ENCODE results near the gene KCNQ1OT1.

The KCNQ1OT1 gene

DNA sequence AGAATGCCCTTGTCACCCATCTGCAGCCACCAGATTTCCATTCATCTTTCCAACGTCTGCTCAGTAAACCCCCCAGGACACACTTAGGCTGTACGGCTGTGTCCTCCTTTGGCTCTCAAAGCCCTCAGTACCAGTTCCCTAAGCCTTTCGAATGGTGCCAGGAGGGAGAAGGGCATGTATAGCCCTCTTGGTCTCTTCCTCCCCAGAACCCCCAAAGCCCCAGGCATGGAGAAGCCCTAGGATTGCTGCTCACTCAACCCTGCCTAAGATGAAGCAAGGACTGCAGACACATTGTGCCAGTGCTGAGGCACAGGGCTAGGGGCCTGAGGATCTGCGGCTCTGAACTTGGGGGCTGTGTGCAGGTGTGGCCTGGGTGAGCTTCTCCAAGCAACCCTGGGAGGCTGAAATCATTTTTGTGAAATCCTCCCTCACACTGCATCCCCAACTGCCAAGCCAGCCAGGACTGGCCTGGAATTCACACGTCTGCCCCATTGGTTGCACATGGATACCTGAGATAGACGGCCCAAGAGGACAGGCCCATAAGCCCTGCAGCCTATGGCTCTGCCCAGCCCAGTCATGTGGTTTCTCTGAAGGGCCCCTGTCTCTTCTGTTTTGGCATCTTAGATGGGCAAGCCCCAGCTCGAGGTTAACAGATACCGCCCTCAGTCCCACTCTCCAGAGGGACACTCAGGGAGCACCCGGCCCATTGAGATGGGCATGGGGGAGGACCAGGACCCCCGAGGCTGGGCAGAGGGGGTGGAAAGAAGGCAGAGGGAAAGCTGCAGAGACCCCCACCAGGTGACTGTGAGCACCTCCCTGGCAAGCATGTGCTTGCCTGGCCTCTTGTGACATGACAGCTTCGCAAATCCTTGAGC, 34.0 kb downstream of the KCNQ1OT1 start:
- DNase-seq = no peak

DNA sequence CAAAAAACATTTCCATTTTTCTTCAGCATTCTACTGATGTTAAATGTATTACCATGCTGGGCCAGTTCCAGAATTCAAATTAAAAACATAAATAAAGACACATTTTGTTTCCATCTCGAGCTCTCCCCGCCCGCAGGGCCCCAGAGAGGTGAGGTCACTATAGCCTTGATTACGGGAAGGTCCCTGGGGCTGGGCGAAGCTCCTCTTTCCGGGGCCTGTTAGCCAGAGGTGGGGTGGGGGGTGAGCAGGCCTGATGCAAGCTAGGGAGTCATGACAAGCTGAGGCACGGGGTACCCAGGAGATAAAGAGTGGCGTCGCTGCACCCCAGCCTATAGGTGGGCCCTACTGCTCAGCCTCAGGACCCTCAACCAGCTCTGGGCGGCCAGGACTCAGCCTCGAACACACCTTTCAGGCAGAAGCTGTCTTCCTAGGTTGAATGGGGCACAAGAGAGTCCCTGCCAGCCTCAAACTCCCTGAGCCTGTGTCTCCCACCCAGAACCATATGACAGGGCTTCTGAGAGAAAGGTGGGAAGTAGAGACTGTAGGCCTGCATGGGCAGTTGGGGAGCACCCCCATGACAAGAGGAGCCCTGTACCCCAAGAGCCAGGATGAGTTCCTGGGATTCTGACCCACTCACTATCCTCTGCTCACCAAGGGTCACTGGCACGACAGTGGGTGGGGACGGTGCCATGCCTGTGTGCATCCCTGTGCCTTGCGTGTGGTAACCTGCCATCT, 34.8 kb downstream of the KCNQ1OT1 start:
- no peak for DNase-seq

- DNase-seq = no peak
These were observed 35.4 kb downstream of the KCNQ1OT1 start for GRCh38 chr11:2664376-2664775.

DNA sequence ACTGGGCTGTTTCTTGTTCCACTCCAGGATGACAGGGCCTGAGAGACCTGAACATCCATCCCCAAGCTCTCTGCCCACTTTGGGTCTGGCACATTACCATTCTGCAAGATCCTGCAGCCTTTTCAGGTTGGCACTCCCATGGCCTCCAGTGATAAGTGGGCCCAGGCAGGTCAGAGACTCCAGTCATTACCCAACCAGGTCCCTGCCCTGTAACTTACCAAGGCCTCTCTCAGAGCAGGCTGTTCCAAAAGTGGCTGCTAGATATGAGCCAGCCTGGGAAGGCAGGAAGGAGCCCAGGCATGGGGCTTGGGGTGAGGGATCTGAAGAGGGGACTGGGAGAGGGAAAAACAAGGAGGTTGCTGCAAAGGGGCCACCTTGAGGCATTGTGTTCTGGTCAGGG, 35.9 kb downstream of the KCNQ1OT1 start:
- no peak for DNase-seq

DNA sequence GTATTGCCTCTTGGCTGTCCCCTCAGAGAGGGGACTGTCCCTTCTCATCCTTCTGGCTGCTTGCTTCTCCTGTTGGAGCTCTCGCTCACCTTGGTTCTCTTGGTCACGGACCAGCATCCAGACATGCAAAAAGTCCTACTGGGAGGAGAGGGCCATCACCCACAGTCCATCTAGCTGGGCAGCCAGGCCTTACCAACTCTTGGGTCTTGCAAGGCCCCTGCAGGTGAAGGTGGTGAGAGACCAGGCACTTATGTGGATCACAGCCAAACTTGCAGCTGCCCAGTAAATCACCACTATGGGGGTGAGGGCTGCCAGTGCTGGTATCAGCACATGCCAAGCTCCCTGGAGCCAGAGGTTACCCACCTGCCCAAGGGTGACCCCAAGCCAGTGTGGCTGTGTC, 36.3 kb downstream of the KCNQ1OT1 start:
- no peak for DNase-seq

- no peak for DNase-seq
These were observed 37.1 kb downstream of the KCNQ1OT1 start for GRCh38 chr11:2662430-2663299.

DNA sequence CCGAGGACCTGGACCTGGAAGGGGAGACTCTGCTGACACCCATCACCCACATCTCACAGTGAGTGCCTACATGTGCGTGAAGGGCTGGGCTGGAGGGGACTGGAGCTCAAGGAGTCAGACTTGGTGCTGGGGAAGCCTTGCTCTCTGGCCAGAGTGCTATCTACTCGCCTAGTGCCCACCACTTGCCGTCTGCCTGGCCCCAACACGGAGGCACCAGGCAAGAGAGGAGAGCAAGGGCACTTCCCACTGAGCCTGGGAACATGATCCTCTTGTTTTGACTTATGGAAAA, 37.8 kb downstream of the KCNQ1OT1 start:
- no peak for DNase-seq

DNA sequence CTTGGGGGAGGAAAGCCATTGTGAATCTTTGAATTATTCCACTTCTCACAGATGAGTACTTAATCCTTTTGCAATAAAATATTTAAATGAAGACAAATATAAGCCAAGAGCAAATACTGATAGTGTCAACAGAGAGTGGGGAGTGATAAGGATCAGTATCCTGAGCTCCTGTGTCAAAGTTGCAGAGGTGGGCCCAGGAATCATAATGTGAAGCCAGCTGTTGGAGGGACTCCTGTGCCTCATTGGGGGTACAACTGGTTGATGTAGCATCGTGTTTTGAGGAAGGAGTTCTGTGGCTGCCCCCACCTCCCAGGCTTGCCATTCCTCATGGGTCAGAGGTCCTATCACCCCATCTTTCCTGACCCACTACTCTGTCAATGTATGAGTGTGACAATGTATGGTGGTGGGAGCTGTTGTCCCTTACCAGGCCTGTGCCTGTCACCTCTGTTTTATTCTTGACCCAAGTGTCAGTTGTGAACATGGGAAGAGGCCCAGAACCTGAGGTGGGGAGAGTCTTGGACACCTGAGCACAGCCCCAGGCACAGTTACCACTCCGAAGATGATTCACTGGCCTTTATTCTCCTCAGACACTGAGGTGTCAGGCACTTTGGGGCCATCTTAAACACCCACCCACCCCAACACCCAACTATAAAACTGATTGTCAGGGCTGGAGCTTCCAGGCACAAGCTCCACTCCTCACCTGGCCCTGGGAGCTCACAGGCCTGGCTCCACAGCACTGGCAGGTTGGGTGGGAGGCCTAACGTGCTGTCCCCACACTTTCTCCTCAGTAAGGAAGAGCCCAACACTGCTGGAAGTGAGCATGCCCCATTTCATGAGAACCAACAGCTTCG, 38.4 kb downstream of the KCNQ1OT1 start:
- no peak for DNase-seq

DNA sequence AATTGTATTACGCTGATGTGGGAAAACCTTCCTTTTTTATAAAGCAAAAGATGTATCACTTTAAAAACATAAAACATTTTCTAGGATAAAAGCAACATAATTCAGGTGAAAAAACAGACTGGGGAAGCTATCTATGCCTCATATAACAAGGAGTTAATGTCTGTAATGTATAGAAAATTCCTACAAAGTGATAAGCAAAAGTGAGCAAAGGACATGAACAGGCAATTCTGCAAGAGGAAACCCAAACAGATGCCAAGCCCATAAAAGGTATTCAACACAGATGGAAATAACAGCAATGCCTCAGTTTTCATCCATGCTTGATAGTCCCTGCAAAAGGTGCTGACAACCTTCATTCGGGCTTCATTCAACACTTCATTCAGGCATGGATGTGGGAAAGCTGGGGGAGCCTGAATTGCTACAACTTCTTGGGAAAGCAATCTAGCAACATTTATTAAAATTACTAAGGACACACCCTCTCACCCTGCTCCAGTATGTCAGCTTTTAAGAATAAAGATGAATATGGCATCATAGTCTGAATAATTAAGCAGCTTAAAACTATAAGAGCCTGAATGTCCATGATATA, 39.3 kb downstream of the KCNQ1OT1 start:
- DNase-seq = no peak

- DNase-seq = no peak
These were observed 42.0 kb downstream of the KCNQ1OT1 start for GRCh38 chr11:2657697-2658284.

DNA sequence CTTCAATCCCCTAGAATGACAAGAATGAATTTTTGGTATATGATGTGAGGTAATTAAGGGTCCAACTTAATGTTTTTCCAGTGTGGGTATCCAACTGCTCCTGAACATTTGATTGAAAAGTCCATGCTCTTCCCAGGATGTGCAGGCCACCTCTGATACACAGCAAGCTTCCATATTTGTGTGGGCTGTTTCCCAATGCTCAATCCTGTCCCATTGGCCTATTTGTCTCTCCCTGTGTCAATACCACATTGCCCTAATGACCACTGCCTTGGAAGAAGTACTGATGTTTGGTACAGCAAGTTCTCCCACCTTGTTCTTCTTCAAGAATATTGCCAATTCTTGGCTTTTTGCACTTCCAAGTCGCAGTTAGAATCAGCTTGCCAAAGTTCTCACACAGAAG, 42.9 kb downstream of the KCNQ1OT1 start:
- DNase-seq = no peak

- no peak for DNase-seq
These were observed 43.8 kb downstream of the KCNQ1OT1 start for GRCh38 chr11:2655834-2656622.

DNA sequence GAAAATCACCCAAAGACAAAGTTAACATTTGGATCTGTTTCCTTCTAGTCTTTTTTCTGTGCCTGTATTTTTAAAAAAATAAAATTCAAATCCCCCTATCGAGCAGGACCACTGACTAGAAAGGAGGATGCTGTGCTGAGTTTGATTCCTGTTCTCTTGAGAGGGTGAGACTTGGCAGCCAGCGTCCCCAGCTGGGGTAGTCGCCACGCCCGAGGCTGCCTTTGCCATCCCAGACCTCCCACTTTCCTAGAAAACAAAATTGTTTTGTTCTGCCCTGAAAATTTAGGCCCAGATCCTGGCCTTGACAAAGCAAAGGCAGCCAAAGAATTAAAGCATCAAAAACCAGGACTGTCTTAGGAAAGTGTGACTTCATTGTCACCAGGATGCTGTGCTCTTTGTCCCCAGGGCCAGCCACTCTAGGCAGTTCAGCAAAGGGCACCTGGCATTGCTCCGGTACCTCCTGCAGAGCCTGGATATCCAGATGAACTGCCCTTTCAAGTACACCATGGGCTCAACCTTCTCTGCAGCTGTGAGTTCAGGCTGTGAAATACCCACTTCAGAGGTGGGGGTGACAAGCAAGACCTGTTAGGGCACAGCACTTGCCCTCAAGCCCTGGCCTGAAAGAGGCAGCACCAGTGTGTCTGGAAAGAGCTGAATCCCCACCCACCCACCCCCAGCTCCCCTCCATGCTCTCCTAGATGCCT, 44.6 kb downstream of the KCNQ1OT1 start:
- no peak for DNase-seq

- DNase-seq = no peak
These were observed 45.7 kb downstream of the KCNQ1OT1 start for GRCh38 chr11:2653930-2654739.

GRCh38 chr11:2653198-2653551, 46.6 kb downstream of the KCNQ1OT1 start:
- no peak for DNase-seq

GRCh38 chr11:2652333-2653197, 47.2 kb downstream of the KCNQ1OT1 start:
- no peak for DNase-seq

- DNase-seq = no peak
These were observed 47.9 kb downstream of the KCNQ1OT1 start for GRCh38 chr11:2651826-2652271.

DNA sequence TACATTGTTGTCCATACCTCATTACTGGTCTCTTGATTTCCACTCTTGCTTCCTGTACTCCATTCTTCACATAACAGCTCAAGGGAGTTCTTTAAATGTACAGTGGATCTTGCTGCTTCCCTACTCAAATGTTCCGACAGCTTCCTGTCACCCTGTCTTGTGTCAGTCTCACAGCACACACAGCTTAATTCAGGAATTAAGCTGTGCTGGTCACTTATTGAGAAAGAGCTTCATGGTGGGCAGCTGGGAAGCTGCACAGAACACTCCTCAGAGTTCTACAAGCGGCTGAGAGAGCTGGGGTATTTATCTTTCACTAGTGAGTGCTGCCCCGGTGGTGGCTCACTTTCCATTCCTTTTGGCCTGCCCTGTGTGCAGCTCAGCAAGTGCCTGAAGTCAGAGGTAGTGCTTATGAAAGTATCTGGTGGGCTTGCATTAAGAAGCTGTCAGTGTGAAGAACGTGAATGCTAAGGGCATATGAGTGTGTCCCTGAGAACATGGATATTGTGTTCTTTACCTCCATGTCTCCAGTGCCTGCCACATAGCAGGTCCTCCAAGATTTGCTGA, 48.7 kb downstream of the KCNQ1OT1 start:
- no peak for DNase-seq

Data from CD4-positive, alpha-beta T cell treated with Interleukin-15 for 1 hour (primary cell).